Natural killer cell (primary cell): Measurements from ENCODE around the gene TBKBP1. TPM values are rescaled to one million over a fixed set of nuclear protein-coding genes. Genes with fewer than 3 reads are reported as not detected.
"Not testable (repeated sequence)": the region's sequence is repeated elsewhere in the genome, so short reads cannot be mapped to it uniquely, and the experiment has no call there.

Source experiments
- ATAC-seq, 3 donors: fragments of 150-1000 bp in 2 of 3; fragments of 200-7000 bp in 1 of 3; cut with Tn5 transposase; 1 replicate in 1 of 3; 2 replicates in 2 of 3; pipeline ENCODE4 v1.10.0; 2021; ENCODE audit warnings: mild to moderate bottlenecking in 2 of 3, moderate library complexity in 2 of 3
- DNase-seq, 2 donors: peaks; one replicate each; pipeline versions ENCODE4 v3.0.0 to v3.0.0-alpha.2; 2013 to 2021; ENCODE audit warnings: mixed read lengths in 1 of 2
- H3K27ac ChIP-seq: one replicate; pipeline ENCODE4 v1.5.1; 2013; ENCODE audit warnings: mild to moderate bottlenecking, low read length
- H3K27me3 ChIP-seq: one replicate; pipeline ENCODE4 v1.6.1; 2013; ENCODE audit warnings: low read length; ENCODE audit not compliant: control insufficient read depth, insufficient read depth
- H3K36me3 ChIP-seq: one replicate; pipeline ENCODE4 v1.6.1; 2013; ENCODE audit warnings: low read length; ENCODE audit not compliant: control insufficient read depth, insufficient read depth
- H3K4me1 ChIP-seq: one replicate; pipeline ENCODE4 v1.6.1; 2013; ENCODE audit warnings: low read length; ENCODE audit not compliant: control insufficient read depth, insufficient read depth
- H3K4me3 ChIP-seq: one replicate; pipeline ENCODE4 v1.5.1; 2013; ENCODE audit warnings: low read length
- H3K9me3 ChIP-seq: one replicate; pipeline ENCODE4 v1.6.1; 2013; ENCODE audit warnings: low read length; ENCODE audit not compliant: control insufficient read depth, insufficient read depth
- H3K27ac Mint-ChIP-seq, 2 donors: one replicate each; pipeline ENCODE4 v1.8.0; 2022; ENCODE audit warnings: mild to moderate bottlenecking in 2 of 2, mixed read lengths in 2 of 2, moderate library complexity in 1 of 2
- H3K27me3 Mint-ChIP-seq, 2 donors: one replicate each; pipeline ENCODE4 v1.8.0; 2022; ENCODE audit warnings: low read depth in 2 of 2, mixed read lengths in 2 of 2
- H3K36me3 Mint-ChIP-seq: one replicate; pipeline ENCODE4 v1.8.0; 2022; ENCODE audit warnings: mixed read lengths
- H3K4me1 Mint-ChIP-seq, 2 donors: one replicate each; pipeline ENCODE4 v1.8.0; 2022; ENCODE audit warnings: mixed read lengths in 2 of 2
- H3K4me3 Mint-ChIP-seq: one replicate; pipeline ENCODE4 v1.8.0; 2022; ENCODE audit warnings: mild to moderate bottlenecking, moderate library complexity, mixed read lengths
- H3K9me3 Mint-ChIP-seq, 2 donors: one replicate each; pipeline ENCODE4 v1.8.0; 2022; ENCODE audit warnings: mixed read lengths in 2 of 2
- CTCF ChIP-seq: fragments of 200-600 bp; IDR thresholded peaks from one replicate; pipeline ENCODE4 v1.8.0; 2022; ENCODE audit warnings: antibody characterized with exemption
- WGBS: methylation state at CpG from one replicate; pipeline ENCODE4 v1.1.7; 2013; ENCODE audit warnings: missing lambda C conversion rate; ENCODE audit not compliant: insufficient coverage; 5-methylcytosine and 5-hydroxymethylcytosine counted together
- intact Hi-C: fragments of 100-400 bp; cut with micrococcal nuclease; formaldehyde crosslinking; loops from one replicate; pipeline ENCODE4 v1.14.2; 2022
- total RNA-seq, 4 donors: library from RNA; stranded (reverse); fragments of 120-200 nt in 1 of 4; gene quantifications; one replicate each; pipeline versions ENCODE4 v1.2.3 to v1.2.4, GENCODE V29; 2013 to 2022

The TBKBP1 gene
- total RNA-seq, 3 donors from 2014 or later (not counting 1 experiment from before 2014, with no cell fraction given), result 21.4 to 38.9 (median 37.6) TPM

GRCh38 chr17:47736501-47737495 lies 42.8 kb downstream of the TBKBP1 start:
- Histone ChIP-seq H3K4me3 (peak overlapping the region; percentile 97), H3K36me3 (peaks cover 21% of the 10 kb centered on the region), H3K4me1 (peaks cover 74% of the 10 kb centered on the region), H3K9me3 (no peaks in the 10 kb centered on the region), H3K27ac (peak overlapping the region; percentile 24), H3K27me3 (no peaks in the 10 kb centered on the region)
- WGBS, result 33% methylated on average over 17 of the region's 17 CpGs
- H3K4me3 Mint-ChIP-seq, result peak overlapping the region; percentile 99
- H3K9me3 Mint-ChIP-seq, result no peaks in the 10 kb centered on the region
- intact Hi-C loops, result loop anchor here (10.0 kb wide), 1 partner anchor 88 kb away; the partner anchor contains the start of gene OSBPL7
- ATAC-seq, result no peak
- H3K36me3 Mint-ChIP-seq, result peaks cover 21% of the 10 kb centered on the region
- peak in 1 of 2 donors; percentile 44 for DNase-seq
- peaks cover 59 to 67% of the 10 kb centered on the region in 2 donors for H3K4me1 Mint-ChIP-seq
- no peaks in the 10 kb centered on the region for H3K27me3 Mint-ChIP-seq
- no peak for TF ChIP-seq CTCF
- H3K27ac Mint-ChIP-seq, result peak overlapping the region; percentile 85 to 94

GRCh38 chr17:47738178-47738577 lies 44.2 kb downstream of the TBKBP1 start:
- intact Hi-C loops, result loop anchor here (10.0 kb wide), 1 partner anchor 87 kb away; the partner anchor contains the start of gene OSBPL7
- peak overlapping the region; percentile 99 for H3K4me3 Mint-ChIP-seq
- DNase-seq (peak in 1 of 2 donors; percentile 31), ATAC-seq (no peak)
- Histone ChIP-seq H3K4me1 (peaks cover 76% of the 10 kb centered on the region), H3K4me3 (peak overlapping the region; percentile 97), H3K9me3 (no peaks in the 10 kb centered on the region), H3K27ac (peak overlapping the region; percentile 40), H3K27me3 (no peaks in the 10 kb centered on the region), H3K36me3 (peaks cover 30% of the 10 kb centered on the region)
- H3K27me3 Mint-ChIP-seq, result no peaks in the 10 kb centered on the region
- H3K9me3 Mint-ChIP-seq, result no peaks in the 10 kb centered on the region
- H3K27ac Mint-ChIP-seq, result peak overlapping the region; percentile 85 to 94
- TF ChIP-seq CTCF, result no peak
- 48% methylated on average over 6 of the region's 7 CpGs for WGBS
- H3K4me1 Mint-ChIP-seq, result peaks cover 61 to 65% of the 10 kb centered on the region in 2 donors
- peaks cover 21% of the 10 kb centered on the region for H3K36me3 Mint-ChIP-seq

- peak overlapping the region; percentile 99 for H3K4me3 Mint-ChIP-seq
- no peaks in the 10 kb centered on the region for H3K9me3 Mint-ChIP-seq
- Histone ChIP-seq H3K36me3 (peaks cover 35% of the 10 kb centered on the region), H3K4me1 (peaks cover 86% of the 10 kb centered on the region), H3K27ac (peak overlapping the region; percentile 26), H3K27me3 (no peaks in the 10 kb centered on the region), H3K9me3 (no peaks in the 10 kb centered on the region), H3K4me3 (peak overlapping the region; percentile 1)
- no peaks in the 10 kb centered on the region for H3K27me3 Mint-ChIP-seq
- 60% methylated on average over 7 of the region's 8 CpGs for WGBS
- peaks cover 17% of the 10 kb centered on the region for H3K36me3 Mint-ChIP-seq
- intact Hi-C loops, result loop anchor here (10.0 kb wide), 1 partner anchor 86 kb away; the partner anchor contains the start of gene OSBPL7
- no peak for ATAC-seq
- H3K27ac Mint-ChIP-seq, result peak overlapping the region; percentile 85 to 94
- no peak for TF ChIP-seq CTCF
- no peak for DNase-seq
- H3K4me1 Mint-ChIP-seq, result peaks cover 69 to 74% of the 10 kb centered on the region in 2 donors
Observed at GRCh38 chr17:47739150-47739549, 45.2 kb downstream of the TBKBP1 start.

- Mint-ChIP-seq H3K4me3 (peak overlapping the region; percentile 99), H3K36me3 (peaks cover 10% of the 10 kb centered on the region), H3K4me1 (peaks cover 77 to 82% of the 10 kb centered on the region in 2 donors), H3K27ac (peak overlapping the region; percentile 85 to 94)
- peaks cover 93% of the 10 kb centered on the region for H3K4me1 ChIP-seq
- H3K27ac ChIP-seq, result peak overlapping the region; percentile 75
- not testable (repeated sequence) for H3K27me3 Mint-ChIP-seq, H3K27me3 ChIP-seq, H3K9me3 Mint-ChIP-seq, ATAC-seq, H3K9me3 ChIP-seq, DNase-seq, H3K4me3 ChIP-seq
- intact Hi-C loops, result loop anchor here (10.0 kb wide), 2 partner anchors 85 to 985 kb away; partner anchors contain the start of genes HOXB13, OSBPL7, PRAC1 and PRAC2
- H3K36me3 ChIP-seq, result peaks cover 42% of the 10 kb centered on the region
- WGBS, result 73% methylated on average over 8 of the region's 12 CpGs
Observed at GRCh38 chr17:47739945-47740344, 46.0 kb downstream of the TBKBP1 start.
